ENCODE measurements around the gene MB21D2.

DNA sequence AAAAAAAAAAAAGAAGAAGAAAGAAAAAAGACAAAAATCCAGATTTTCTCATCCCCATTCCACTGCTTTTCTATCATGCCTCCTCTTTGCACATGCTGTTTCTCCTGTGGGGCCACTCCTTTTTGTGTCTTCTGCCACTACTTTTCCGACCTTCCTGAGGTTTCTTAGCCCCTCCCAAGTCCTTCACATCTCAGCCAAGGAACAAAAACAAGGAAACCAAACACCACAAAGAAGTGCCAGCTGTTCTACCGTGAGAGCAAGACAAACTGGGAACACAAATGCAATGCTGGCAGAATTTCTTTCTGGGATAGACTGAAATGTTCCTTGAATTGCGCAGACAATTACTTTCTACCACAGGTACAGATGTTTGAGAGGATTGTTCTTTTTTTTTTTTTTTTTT lies 83.2 kb downstream of the MB21D2 start:
- TF ChIP-seq POLR2AphosphoS5 (IDR thresholded peaks at IDR 0.05; ENCODE audit: low read depth, low read length) (no peak), TAF1 (IDR thresholded peaks at IDR 0.05; ENCODE audit: borderline replicate concordance, insufficient read depth, low read length) (no peak), FOXP2 (optimal IDR thresholded peaks at IDR 0.05; ENCODE audit: borderline replicate concordance, extremely low read depth, extremely low read length, insufficient read depth) (no peak), SIN3A (IDR thresholded peaks at IDR 0.05; ENCODE audit: borderline replicate concordance, insufficient read depth, low read length) (no peak)
- TF ChIP-seq, protein P1, sequence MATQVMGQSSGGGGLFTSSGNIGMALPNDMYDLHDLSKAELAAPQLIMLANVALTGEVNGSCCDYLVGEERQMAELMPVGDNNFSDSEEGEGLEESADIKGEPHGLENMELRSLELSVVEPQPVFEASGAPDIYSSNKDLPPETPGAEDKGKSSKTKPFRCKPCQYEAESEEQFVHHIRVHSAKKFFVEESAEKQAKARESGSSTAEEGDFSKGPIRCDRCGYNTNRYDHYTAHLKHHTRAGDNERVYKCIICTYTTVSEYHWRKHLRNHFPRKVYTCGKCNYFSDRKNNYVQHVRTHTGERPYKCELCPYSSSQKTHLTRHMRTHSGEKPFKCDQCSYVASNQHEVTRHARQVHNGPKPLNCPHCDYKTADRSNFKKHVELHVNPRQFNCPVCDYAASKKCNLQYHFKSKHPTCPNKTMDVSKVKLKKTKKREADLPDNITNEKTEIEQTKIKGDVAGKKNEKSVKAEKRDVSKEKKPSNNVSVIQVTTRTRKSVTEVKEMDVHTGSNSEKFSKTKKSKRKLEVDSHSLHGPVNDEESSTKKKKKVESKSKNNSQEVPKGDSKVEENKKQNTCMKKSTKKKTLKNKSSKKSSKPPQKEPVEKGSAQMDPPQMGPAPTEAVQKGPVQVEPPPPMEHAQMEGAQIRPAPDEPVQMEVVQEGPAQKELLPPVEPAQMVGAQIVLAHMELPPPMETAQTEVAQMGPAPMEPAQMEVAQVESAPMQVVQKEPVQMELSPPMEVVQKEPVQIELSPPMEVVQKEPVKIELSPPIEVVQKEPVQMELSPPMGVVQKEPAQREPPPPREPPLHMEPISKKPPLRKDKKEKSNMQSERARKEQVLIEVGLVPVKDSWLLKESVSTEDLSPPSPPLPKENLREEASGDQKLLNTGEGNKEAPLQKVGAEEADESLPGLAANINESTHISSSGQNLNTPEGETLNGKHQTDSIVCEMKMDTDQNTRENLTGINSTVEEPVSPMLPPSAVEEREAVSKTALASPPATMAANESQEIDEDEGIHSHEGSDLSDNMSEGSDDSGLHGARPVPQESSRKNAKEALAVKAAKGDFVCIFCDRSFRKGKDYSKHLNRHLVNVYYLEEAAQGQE (IDR thresholded peaks at IDR 0.05; ENCODE audit: insufficient read depth in 1 of 2, low read depth in 2 of 2, low read length in 2 of 2) = no peak
